ENCODE results near the gene PHF1. TPM values are rescaled to one million over a fixed set of nuclear protein-coding genes. Genes with fewer than 3 reads are reported as not detected.

PHF1 gene
- total and polyA plus RNA-seq, 2 of the 13 experiments (the other 11 are each of a cell fraction or from before 2014, with no cell fraction given) = 25.4 to 61.9 TPM

GRCh38 chr6:33391922-33392594, 18.8 kb upstream of the PHF1 start (continued):
- peak; percentile 46; the same call in 1 of the 2 replicates for TF ChIP-seq CAMTA2 (CRISPR knock-in tag; IDR thresholded peaks at IDR 0.05; ENCODE audit: borderline replicate concordance)
- 0 out of 2 replicates have a peak, but pooled peaks have one; percentile 77 for TF ChIP-seq ISX (CRISPR knock-in tag; conservative IDR thresholded peaks at IDR 0.05)
- TF ChIP-seq ZNF576 (CRISPR knock-in tag; IDR thresholded peaks at IDR 0.05) = peak; percentile 72; the same call in 1 of the 2 replicates
- peak; percentile 71; the same call in 1 of the 2 replicates for TF ChIP-seq ZNF615 (CRISPR knock-in tag; IDR thresholded peaks at IDR 0.05; ENCODE audit: borderline replicate concordance)
- no peak for TF ChIP-seq ZNF234 (CRISPR knock-in tag; conservative IDR thresholded peaks at IDR 0.05)
- TF ChIP-seq HOXA7 (CRISPR knock-in tag; IDR thresholded peaks at IDR 0.05) = 0 out of 2 replicates have a peak, but pooled peaks have one; percentile 1
- no peak for TF ChIP-seq PLSCR1 (CRISPR knock-in tag; IDR thresholded peaks at IDR 0.05; ENCODE audit: borderline replicate concordance)
- no peak for TF ChIP-seq PTBP1 (IDR thresholded peaks at IDR 0.05; ENCODE audit: low read depth, low read length, poor library complexity, severe bottlenecking)
- TF ChIP-seq ZNF383 (CRISPR knock-in tag; IDR thresholded peaks at IDR 0.05; ENCODE audit: borderline replicate concordance) = 0 out of 2 replicates have a peak, but pooled peaks have one; percentile 19
- TF ChIP-seq ZNF547 (CRISPR knock-in tag; IDR thresholded peaks at IDR 0.05) = peak; percentile 64; the same call in 1 of the 2 replicates
- no peak for TF ChIP-seq ZNF24 (IDR thresholded peaks at IDR 0.05)
- TF ChIP-seq ZNF318 (CRISPR knock-in tag; IDR thresholded peaks at IDR 0.05) = 0 out of 2 replicates have a peak, but pooled peaks have one; percentile 5
- TF ChIP-seq ZNF260 (CRISPR knock-in tag; IDR thresholded peaks at IDR 0.05; ENCODE audit: borderline replicate concordance, low read depth) = no peak
- no peak for TF ChIP-seq ZNF317 (CRISPR knock-in tag; IDR thresholded peaks at IDR 0.05)
- no peak for TF ChIP-seq ZFP1 (CRISPR knock-in tag; IDR thresholded peaks at IDR 0.05)
- TF ChIP-seq TARDBP (CRISPR knock-in tag; IDR thresholded peaks at IDR 0.05) = no peak
- no peak for TF ChIP-seq ZNF577 (CRISPR knock-in tag; IDR thresholded peaks at IDR 0.05; ENCODE audit: borderline replicate concordance, low read depth)
- no peak; the same call in 1 of the 2 replicates for TF ChIP-seq HNF4A (CRISPR knock-in tag; IDR thresholded peaks at IDR 0.05)
- TF ChIP-seq SMC3 (IDR thresholded peaks at IDR 0.05; ENCODE audit: low read length) = no peak
- no peak for TF ChIP-seq ARHGAP35 (CRISPR knock-in tag; IDR thresholded peaks at IDR 0.05; ENCODE audit: borderline replicate concordance)
- no peak for TF ChIP-seq SIN3B (IDR thresholded peaks at IDR 0.05; ENCODE audit: low read length)
- no peak for TF ChIP-seq ZSCAN30 (CRISPR knock-in tag; IDR thresholded peaks at IDR 0.05)
